Hepatocyte (in vitro differentiated cells): ENCODE results near the gene AIFM2.

Experiments used
- EZH2 ChIP-seq: fragments of 200-600 bp; sonication (generic); IDR thresholded peaks from 2 replicates; pipeline ENCODE4 v1.6.1; 2016; ENCODE audit warnings: antibody characterized with exemption, mild to moderate bottlenecking, borderline replicate concordance
- EZH2phosphoT487 ChIP-seq: fragments of 200-600 bp; sonication (generic); IDR thresholded peaks from one replicate; pipeline ENCODE4 v1.6.1; 2018; ENCODE audit warnings: antibody characterized with exemption, mild to moderate bottlenecking, low read depth, moderate library complexity; ENCODE audit not compliant: unreplicated experiment, severe bottlenecking
- TF ChIP-seq, protein P1 (sequence below): fragments of 200-600 bp; sonication (generic); IDR thresholded peaks from 2 replicates; pipeline ENCODE4 v1.5.1; 2016; ENCODE audit warnings: antibody characterized with exemption, mild to moderate bottlenecking; ENCODE audit not compliant: poor library complexity

DNA sequence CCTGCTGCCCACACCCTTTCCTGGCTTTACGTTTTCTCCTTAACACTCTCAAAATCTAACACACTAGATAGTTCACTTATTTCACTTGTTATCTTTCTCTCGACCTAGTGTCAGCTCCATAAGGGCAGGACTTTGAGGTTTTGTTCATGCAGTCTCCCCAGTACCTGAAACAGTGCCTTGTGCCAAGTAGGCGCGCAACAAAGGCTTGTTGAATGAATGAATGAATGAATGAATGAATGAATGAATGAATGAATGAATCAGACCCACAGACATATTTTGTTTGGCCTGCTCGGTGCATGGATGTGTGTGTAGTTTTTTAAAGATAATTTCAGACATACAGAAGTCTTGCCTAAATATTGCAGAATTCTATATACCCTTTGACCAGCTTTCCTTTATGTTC lies 7.7 kb upstream of the AIFM2 start:
- TF ChIP-seq EZH2 (no peak), EZH2phosphoT487 (no peak)
- TF ChIP-seq, protein P1, sequence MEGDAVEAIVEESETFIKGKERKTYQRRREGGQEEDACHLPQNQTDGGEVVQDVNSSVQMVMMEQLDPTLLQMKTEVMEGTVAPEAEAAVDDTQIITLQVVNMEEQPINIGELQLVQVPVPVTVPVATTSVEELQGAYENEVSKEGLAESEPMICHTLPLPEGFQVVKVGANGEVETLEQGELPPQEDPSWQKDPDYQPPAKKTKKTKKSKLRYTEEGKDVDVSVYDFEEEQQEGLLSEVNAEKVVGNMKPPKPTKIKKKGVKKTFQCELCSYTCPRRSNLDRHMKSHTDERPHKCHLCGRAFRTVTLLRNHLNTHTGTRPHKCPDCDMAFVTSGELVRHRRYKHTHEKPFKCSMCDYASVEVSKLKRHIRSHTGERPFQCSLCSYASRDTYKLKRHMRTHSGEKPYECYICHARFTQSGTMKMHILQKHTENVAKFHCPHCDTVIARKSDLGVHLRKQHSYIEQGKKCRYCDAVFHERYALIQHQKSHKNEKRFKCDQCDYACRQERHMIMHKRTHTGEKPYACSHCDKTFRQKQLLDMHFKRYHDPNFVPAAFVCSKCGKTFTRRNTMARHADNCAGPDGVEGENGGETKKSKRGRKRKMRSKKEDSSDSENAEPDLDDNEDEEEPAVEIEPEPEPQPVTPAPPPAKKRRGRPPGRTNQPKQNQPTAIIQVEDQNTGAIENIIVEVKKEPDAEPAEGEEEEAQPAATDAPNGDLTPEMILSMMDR: no peak
